ENCODE data around the gene EIF3B. TPM values are rescaled to one million over a fixed set of nuclear protein-coding genes. Genes with fewer than 3 reads are reported as not detected.

The EIF3B gene
- total RNA-seq, 1 donor from 2014 or later = 89.5 TPM

GRCh38 chr7:2379161-2379560 is 24.5 kb downstream of the EIF3B start:
- Histone ChIP-seq H3K36me3 (peaks cover 79% of the 10 kb centered on the region), H3K9me3 (no peaks in the 10 kb centered on the region), H3K4me1 (no peaks in the 10 kb centered on the region), H3K4me3 (no peak overlapping the region), H3K27ac (no peak overlapping the region), H3K27me3 (ENCODE audit: low read depth) (no peaks in the 10 kb centered on the region)
- ATAC-seq = no peak
- TF ChIP-seq CTCF (IDR thresholded peaks at IDR 0.05) = no peak
- intact Hi-C loops (cut with DNase I) = no loop called here
- no peak for DNase-seq

GRCh38 chr7:2379821-2380450 is 25.3 kb downstream of the EIF3B start:
- intact Hi-C loops (cut with DNase I) = no loop called here
- no peaks in the 10 kb centered on the region for H3K9me3 ChIP-seq
- TF ChIP-seq CTCF (IDR thresholded peaks at IDR 0.05) = no peak
- H3K27me3 ChIP-seq (ENCODE audit: low read depth) = no peaks in the 10 kb centered on the region
- DNase-seq (no peak), ATAC-seq (no peak)
- H3K4me3 ChIP-seq = no peak overlapping the region
- H3K4me1 ChIP-seq = no peaks in the 10 kb centered on the region
- no peak overlapping the region for H3K27ac ChIP-seq
- H3K36me3 ChIP-seq = peaks cover 71% of the 10 kb centered on the region

GRCh38 chr7:2380461-2380860 is 25.8 kb downstream of the EIF3B start:
- no peak for TF ChIP-seq CTCF (IDR thresholded peaks at IDR 0.05)
- Histone ChIP-seq H3K4me1 (no peaks in the 10 kb centered on the region), H3K9me3 (no peaks in the 10 kb centered on the region), H3K27ac (no peak overlapping the region), H3K36me3 (peaks cover 66% of the 10 kb centered on the region), H3K27me3 (ENCODE audit: low read depth) (no peaks in the 10 kb centered on the region), H3K4me3 (no peak overlapping the region)
- intact Hi-C loops (cut with DNase I) = no loop called here
- no peak for DNase-seq
- no peak for ATAC-seq

DNA sequence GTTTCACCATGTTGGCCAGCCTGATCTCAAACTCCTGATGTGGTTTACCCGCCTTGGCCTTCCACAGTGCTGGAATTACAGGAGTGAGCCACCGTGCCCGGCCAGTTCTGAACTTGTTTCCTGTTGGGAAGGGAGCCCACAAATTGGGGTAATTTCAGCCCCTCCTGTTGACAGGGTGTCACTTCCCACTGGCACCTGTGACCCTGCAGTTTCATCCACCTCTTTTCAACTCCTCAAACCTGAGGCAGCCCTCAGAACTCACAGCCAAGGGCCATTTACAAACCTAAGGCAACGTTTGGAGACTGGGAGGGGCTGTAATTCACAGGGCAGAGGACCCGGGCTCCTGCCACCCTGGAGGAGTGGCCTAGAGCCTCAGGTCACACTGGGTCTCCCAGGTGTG is 26.6 kb downstream of the EIF3B start:
- Histone ChIP-seq H3K36me3 (peaks cover 58% of the 10 kb centered on the region), H3K27ac (no peak overlapping the region), H3K27me3 (ENCODE audit: low read depth) (no peaks in the 10 kb centered on the region), H3K4me1 (no peaks in the 10 kb centered on the region), H3K9me3 (no peaks in the 10 kb centered on the region), H3K4me3 (no peak overlapping the region)
- ATAC-seq (no peak), DNase-seq (no peak)
- intact Hi-C loops (cut with DNase I) = no loop called here
- TF ChIP-seq CTCF (IDR thresholded peaks at IDR 0.05) = no peak

DNA sequence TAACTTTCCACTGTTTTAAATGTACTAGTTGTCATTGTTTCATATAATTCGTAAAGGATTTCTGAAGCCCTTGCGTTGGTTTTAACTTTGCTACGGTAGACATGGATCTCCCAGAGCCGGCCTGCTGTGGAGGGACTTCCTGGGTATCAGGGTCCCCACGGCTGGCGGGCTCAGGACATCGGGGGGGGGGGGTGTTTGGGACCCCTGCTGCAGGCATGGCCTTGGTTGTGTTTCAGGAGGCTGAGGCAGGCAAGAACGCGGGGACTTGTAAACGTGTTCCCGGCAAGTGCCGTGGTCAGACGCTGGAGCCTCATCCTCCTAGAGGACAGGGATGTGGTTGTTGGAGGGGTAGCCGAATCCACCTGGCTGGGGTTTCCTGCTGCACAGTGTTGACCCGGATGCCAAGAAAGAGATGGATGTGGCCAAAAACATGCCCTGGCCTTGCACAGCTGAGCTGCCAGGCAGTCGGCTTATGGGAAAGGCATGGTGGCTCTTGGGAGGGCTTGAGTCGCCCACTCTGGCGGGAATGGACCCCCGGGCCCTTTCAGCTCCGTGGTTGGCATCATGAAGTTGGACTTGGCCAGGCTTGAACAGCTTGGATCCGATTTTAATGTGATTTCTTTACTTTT is 27.4 kb downstream of the EIF3B start:
- intact Hi-C loops (cut with DNase I) = no loop called here
- Histone ChIP-seq H3K36me3 (peaks cover 51% of the 10 kb centered on the region), H3K27ac (no peak overlapping the region), H3K4me1 (no peaks in the 10 kb centered on the region), H3K27me3 (ENCODE audit: low read depth) (no peaks in the 10 kb centered on the region), H3K4me3 (no peak overlapping the region), H3K9me3 (no peaks in the 10 kb centered on the region)
- no peak for DNase-seq
- ATAC-seq = no peak
- no peak for TF ChIP-seq CTCF (IDR thresholded peaks at IDR 0.05)
